Mesenchymal stem cell (in vitro differentiated cells and primary cell): ENCODE measurements around the gene ZPR1.

Experiments used
- DNase-seq: peaks from one replicate; pipeline ENCODE4 v3.0.0-alpha.2; 2013
- H2AFZ ChIP-seq: one replicate; pipeline ENCODE4 v1.6.1; 2013; ENCODE audit warnings: low read depth, mild to moderate bottlenecking, control low read depth, inconsistent platforms, low read length, moderate library complexity
- H2AK5ac ChIP-seq: 2 replicates; pipeline ENCODE4 v1.6.1; 2013; ENCODE audit warnings: low read length, moderate library complexity, mild to moderate bottlenecking, inconsistent platforms; ENCODE audit not compliant: severe bottlenecking
- H2BK120ac ChIP-seq: one replicate; pipeline ENCODE4 v1.6.1; 2013; ENCODE audit warnings: low read depth, mild to moderate bottlenecking, inconsistent platforms, low read length, moderate library complexity
- H2BK12ac ChIP-seq, 2 experiments: one replicate each; pipeline ENCODE4 v1.6.1; 2013; ENCODE audit warnings: inconsistent platforms in 2 of 2, low read length in 2 of 2, mild to moderate bottlenecking in 2 of 2, moderate library complexity in 2 of 2, control low read depth in 1 of 2
- H2BK15ac ChIP-seq: one replicate; pipeline ENCODE4 v1.6.1; 2013; ENCODE audit warnings: mild to moderate bottlenecking, low read depth, inconsistent platforms; ENCODE audit not compliant: poor library complexity, severe bottlenecking
- H2BK5ac ChIP-seq: 2 replicates; pipeline ENCODE4 v1.6.1; 2013; ENCODE audit warnings: low read depth, mild to moderate bottlenecking, low read length, control low read depth, inconsistent platforms; ENCODE audit not compliant: poor library complexity, severe bottlenecking
- H3K14ac ChIP-seq, 2 experiments: one replicate each; pipeline ENCODE4 v1.6.1; 2013; ENCODE audit warnings: inconsistent platforms in 2 of 2, low read length in 2 of 2, control low read depth in 1 of 2, mild to moderate bottlenecking in 1 of 2, moderate library complexity in 1 of 2
- H3K18ac ChIP-seq, 2 experiments: one replicate each; pipeline ENCODE4 v1.6.1; 2013; ENCODE audit warnings: inconsistent platforms in 2 of 2, low read length in 2 of 2, control low read depth in 1 of 2, low read depth in 1 of 2, mild to moderate bottlenecking in 1 of 2
- H3K23ac ChIP-seq, 2 experiments: one replicate each; pipeline ENCODE4 v1.6.1; 2013; ENCODE audit warnings: inconsistent platforms in 2 of 2, low read length in 2 of 2, mild to moderate bottlenecking in 2 of 2, moderate library complexity in 2 of 2, control low read depth in 1 of 2
- H3K27ac ChIP-seq: 2 replicates; pipeline ENCODE4 v1.5.1; 2013; ENCODE audit warnings: mild to moderate bottlenecking, moderate library complexity, low read length, control low read depth, inconsistent platforms; ENCODE audit not compliant: poor library complexity, severe bottlenecking
- H3K27me3 ChIP-seq, 2 experiments: 2 replicates each; pipeline versions ENCODE4 v1.6.1 to v1.7.0; 2013; ENCODE audit warnings: low read length in 2 of 2, mild to moderate bottlenecking in 2 of 2, moderate library complexity in 2 of 2, control low read depth in 1 of 2, inconsistent platforms in 1 of 2; ENCODE audit not compliant: control insufficient read depth in 1 of 2, insufficient read depth in 1 of 2
- H3K36me3 ChIP-seq, 2 experiments: 2 replicates each; pipeline versions ENCODE4 v1.6.1 to v1.7.0; 2013; ENCODE audit warnings: low read length in 2 of 2, control low read depth in 1 of 2, inconsistent platforms in 1 of 2, low read depth in 1 of 2, mild to moderate bottlenecking in 1 of 2; ENCODE audit not compliant: insufficient read depth in 2 of 2, control insufficient read depth in 1 of 2
- H3K4ac ChIP-seq, 2 experiments: one replicate each; pipeline ENCODE4 v1.6.1; 2013; ENCODE audit warnings: inconsistent platforms in 2 of 2, low read length in 2 of 2, mild to moderate bottlenecking in 2 of 2, moderate library complexity in 2 of 2, control low read depth in 1 of 2, low read depth in 1 of 2
- H3K4me1 ChIP-seq: 2 replicates; pipeline ENCODE4 v1.6.1; 2013; ENCODE audit warnings: low read depth, low read length, control low read depth; ENCODE audit not compliant: control insufficient read depth, insufficient read depth
- H3K4me2 ChIP-seq: 2 replicates; pipeline ENCODE4 v1.6.1; 2013; ENCODE audit warnings: low read length, mild to moderate bottlenecking, inconsistent platforms; ENCODE audit not compliant: poor library complexity, severe bottlenecking
- H3K4me3 ChIP-seq, 2 experiments: 2 replicates each; pipeline versions ENCODE4 v1.5.1 to v1.7.0; 2013; ENCODE audit warnings: low read length in 2 of 2, mild to moderate bottlenecking in 2 of 2, control low read depth in 1 of 2, low read depth in 1 of 2; ENCODE audit not compliant: insufficient read depth in 1 of 2
- H3K79me1 ChIP-seq: replicated peaks from 2 replicates; pipeline ENCODE4 v1.6.1; 2013; ENCODE audit warnings: mild to moderate bottlenecking, control low read depth, low read length, inconsistent platforms; ENCODE audit not compliant: poor library complexity, severe bottlenecking
- H3K9ac ChIP-seq: 2 replicates; pipeline ENCODE4 v1.7.0; 2013; ENCODE audit warnings: mild to moderate bottlenecking, low read length, moderate library complexity
- H3K9me3 ChIP-seq: 2 replicates; pipeline ENCODE4 v1.7.0; 2013; ENCODE audit warnings: mild to moderate bottlenecking, low read length; ENCODE audit not compliant: control insufficient read depth
- H4K8ac ChIP-seq: one replicate; pipeline ENCODE4 v1.6.1; 2013; ENCODE audit warnings: inconsistent platforms, mild to moderate bottlenecking, low read length, moderate library complexity
- H4K91ac ChIP-seq: one replicate; pipeline ENCODE4 v1.6.1; 2013; ENCODE audit warnings: mild to moderate bottlenecking, low read length, inconsistent platforms
- WGBS: methylation state at CpG from one replicate; pipeline ENCODE4 v1.1.7; 2013; ENCODE audit warnings: mixed read lengths; 5-methylcytosine and 5-hydroxymethylcytosine counted together

The ZPR1 gene

DNA sequence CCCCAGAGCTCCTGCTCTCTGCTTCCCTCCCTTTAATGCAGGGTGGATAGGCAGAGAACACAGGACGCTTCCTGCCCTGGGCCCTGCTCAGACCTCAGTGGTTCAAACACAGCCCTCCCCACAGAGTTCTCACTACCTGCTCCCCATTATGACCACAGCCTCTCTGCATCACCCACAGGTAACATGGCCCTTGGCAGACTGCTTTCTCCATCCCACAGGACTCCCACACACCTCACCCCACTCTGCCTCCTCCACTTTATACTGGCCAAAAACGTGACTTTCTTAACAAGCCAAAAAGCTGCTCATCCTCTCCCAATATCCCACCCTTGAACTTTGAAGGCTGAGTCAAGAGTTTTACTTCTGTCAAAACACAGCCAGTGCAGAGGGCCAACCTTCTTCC, 48.8 kb downstream of the ZPR1 start:
- 88% methylated on average over 2 of the region's 2 CpGs for WGBS
- Histone ChIP-seq H3K4ac (no peak overlapping the region), H2BK15ac (no peak overlapping the region), H3K27me3 (no peaks in the 10 kb centered on the region), H3K36me3 (no peaks in the 10 kb centered on the region), H3K27ac (no peak overlapping the region), H3K4me2 (no peak overlapping the region), H4K8ac (no peak overlapping the region), H3K23ac (no peak overlapping the region), H3K9me3 (no peaks in the 10 kb centered on the region), H3K4me3 (no peak overlapping the region), H2BK120ac (no peak overlapping the region), H2AFZ (no peak overlapping the region), H3K4me1 (peaks cover 2% of the 10 kb centered on the region), H3K79me1 (no peaks in the 10 kb centered on the region), H2AK5ac (no peak overlapping the region), H3K9ac (no peak overlapping the region), H2BK12ac (no peak overlapping the region), H3K14ac (no peak overlapping the region), H3K18ac (no peak overlapping the region), H2BK5ac (no peak overlapping the region), H4K91ac (no peak overlapping the region)
- no peak for DNase-seq

DNA sequence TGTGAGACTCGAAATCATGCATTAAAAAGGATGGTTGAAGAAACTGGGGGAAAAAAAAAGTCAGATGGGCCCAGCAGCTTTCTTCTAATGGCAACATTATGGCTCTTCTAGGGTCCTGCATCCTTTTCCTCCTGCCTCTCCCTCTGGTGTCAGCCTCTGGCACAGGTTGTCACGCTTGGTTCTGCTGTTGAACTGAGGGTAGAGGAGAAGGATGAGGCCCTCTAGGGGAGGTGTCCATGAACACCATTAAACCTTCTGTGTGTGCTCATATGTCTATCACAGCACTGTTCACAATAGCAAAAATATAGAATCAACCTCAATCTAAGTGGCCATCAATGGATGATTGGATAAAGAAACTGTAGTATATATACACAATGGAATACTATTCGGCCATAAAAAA, 51.1 kb downstream of the ZPR1 start:
- H2BK12ac ChIP-seq, result no peak overlapping the region
- no peak overlapping the region for H3K27ac ChIP-seq
- no peak overlapping the region for H3K4ac ChIP-seq
- H3K79me1 ChIP-seq, result no peaks in the 10 kb centered on the region
- no peak overlapping the region for H2AFZ ChIP-seq
- no peak overlapping the region for H3K4me3 ChIP-seq
- H3K9me3 ChIP-seq, result no peaks in the 10 kb centered on the region
- peaks cover 2 to 9% of the 10 kb centered on the region in 2 experiments for H3K27me3 ChIP-seq
- H3K4me2 ChIP-seq, result no peak overlapping the region
- H2AK5ac ChIP-seq, result no peak overlapping the region
- no peak overlapping the region for H2BK5ac ChIP-seq
- H3K9ac ChIP-seq, result no peak overlapping the region
- no peak overlapping the region for H3K23ac ChIP-seq
- peak; percentile 37 for DNase-seq
- 100% methylated on average over 1 of the region's 3 CpGs for WGBS
- no peak overlapping the region for H4K8ac ChIP-seq
- no peak overlapping the region for H4K91ac ChIP-seq
- H2BK120ac ChIP-seq, result no peak overlapping the region
- no peak overlapping the region for H3K14ac ChIP-seq
- no peaks in the 10 kb centered on the region for H3K36me3 ChIP-seq
- no peak overlapping the region for H3K18ac ChIP-seq
- H3K4me1 ChIP-seq, result no peaks in the 10 kb centered on the region
- no peak overlapping the region for H2BK15ac ChIP-seq

DNA sequence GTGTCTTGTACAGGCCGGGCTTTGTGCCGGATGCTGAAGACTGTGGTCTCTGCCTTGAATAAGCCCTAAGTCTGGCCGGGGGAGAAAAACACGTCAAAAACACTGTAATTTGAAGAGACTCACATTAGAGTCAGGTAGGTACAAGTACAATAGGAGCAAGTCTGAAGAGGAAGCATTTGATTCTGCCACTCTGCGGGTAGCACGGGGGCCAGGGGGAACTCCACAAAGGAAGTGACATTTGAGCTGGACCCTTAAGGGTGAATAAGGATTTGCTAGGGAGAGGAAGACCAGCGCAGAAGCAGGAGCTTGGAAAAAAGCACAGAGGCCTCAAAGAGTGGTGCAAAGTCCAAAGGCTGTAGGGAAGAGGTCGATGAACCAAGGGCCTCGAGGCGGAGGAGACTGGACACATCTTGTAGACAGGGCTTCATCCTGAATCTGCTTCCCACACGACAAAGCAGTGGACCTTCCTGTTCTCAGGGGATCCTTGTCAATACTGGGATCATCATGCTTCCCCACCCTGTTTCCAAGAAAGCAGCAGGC, 53.8 kb downstream of the ZPR1 start:
- no peak overlapping the region for H2AFZ ChIP-seq
- H3K79me1 ChIP-seq, result no peaks in the 10 kb centered on the region
- H3K4me3 ChIP-seq, result no peak overlapping the region
- H2AK5ac ChIP-seq, result no peak overlapping the region
- no peak overlapping the region for H3K9ac ChIP-seq
- no peaks in the 10 kb centered on the region for H3K9me3 ChIP-seq
- H3K4me2 ChIP-seq, result no peak overlapping the region
- no peaks in the 10 kb centered on the region for H3K36me3 ChIP-seq
- no peak overlapping the region for H3K14ac ChIP-seq
- H4K91ac ChIP-seq, result no peak overlapping the region
- H3K4ac ChIP-seq, result no peak overlapping the region
- H2BK12ac ChIP-seq, result no peak overlapping the region
- H2BK5ac ChIP-seq, result no peak overlapping the region
- H2BK120ac ChIP-seq, result no peak overlapping the region
- no peak for DNase-seq
- H3K27ac ChIP-seq, result no peak overlapping the region
- H4K8ac ChIP-seq, result no peak overlapping the region
- WGBS, result 93% methylated on average over 11 of the region's 11 CpGs
- H2BK15ac ChIP-seq, result no peak overlapping the region
- no peak overlapping the region for H3K18ac ChIP-seq
- no peak overlapping the region for H3K23ac ChIP-seq
- H3K27me3 ChIP-seq, result peaks cover 19 to 31% of the 10 kb centered on the region in 2 experiments
- H3K4me1 ChIP-seq, result peaks cover 7% of the 10 kb centered on the region

DNA sequence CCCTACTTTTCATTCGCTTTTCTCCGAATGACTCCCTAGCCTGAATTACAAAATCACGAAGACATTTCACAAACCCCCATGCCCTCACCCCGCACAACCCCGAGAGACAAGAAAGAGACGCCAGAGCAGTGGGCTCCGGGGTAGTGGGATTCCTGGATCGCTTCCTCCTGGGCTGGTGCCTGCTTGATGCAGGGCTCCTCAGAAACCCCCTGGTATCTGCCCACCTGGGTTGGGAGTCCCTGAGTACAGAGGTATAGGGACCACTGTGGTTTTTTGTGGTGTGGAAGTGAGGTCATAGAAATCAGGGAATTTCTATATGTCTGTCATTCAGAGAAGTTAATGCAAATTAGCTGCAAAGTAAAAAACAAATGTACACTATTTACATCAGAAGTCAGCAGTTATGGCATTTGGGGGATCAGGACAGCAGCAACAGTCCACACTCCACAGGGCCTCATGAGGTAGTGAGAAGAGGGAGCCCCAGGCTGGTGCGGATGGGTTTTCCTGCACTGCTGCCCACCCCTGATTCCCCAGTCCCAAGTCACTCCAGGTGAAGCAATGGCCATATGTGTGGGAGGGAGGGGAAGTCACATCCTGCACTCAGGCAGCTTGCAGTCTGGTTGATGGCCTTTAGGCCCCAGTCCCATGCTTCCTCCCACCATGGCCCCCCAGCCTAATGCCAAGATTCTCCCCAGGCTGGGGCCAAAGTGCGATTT, 54.6 kb downstream of the ZPR1 start:
- Histone ChIP-seq H2BK12ac (no peak overlapping the region), H3K4me2 (no peak overlapping the region), H3K14ac (no peak overlapping the region), H3K27me3 (peaks cover 26 to 38% of the 10 kb centered on the region in 2 experiments), H3K4me1 (peaks cover 7% of the 10 kb centered on the region), H3K4ac (no peak overlapping the region), H2AK5ac (no peak overlapping the region), H2BK5ac (no peak overlapping the region), H2AFZ (peak overlapping the region; percentile 21), H3K23ac (no peak overlapping the region), H3K27ac (no peak overlapping the region), H3K36me3 (no peaks in the 10 kb centered on the region), H3K9ac (no peak overlapping the region), H3K9me3 (no peaks in the 10 kb centered on the region), H4K8ac (no peak overlapping the region), H3K18ac (no peak overlapping the region), H2BK15ac (no peak overlapping the region), H3K79me1 (no peaks in the 10 kb centered on the region), H3K4me3 (peak overlapping the region in 1 of 2 experiments; percentile 23), H4K91ac (peak overlapping the region; percentile 47), H2BK120ac (no peak overlapping the region)
- 74% methylated on average over 8 of the region's 10 CpGs for WGBS
- DNase-seq, result no peak
